T-helper 22 cell (primary cell): Measurements from ENCODE around the gene FAM50B.

Source experiments
- DNase-seq: peaks from one replicate; pipeline ENCODE4 v3.0.0-alpha.2; 2020; ENCODE audit warnings: low read depth

FAM50B gene

GRCh38 chr6:3820563-3820962 lies 28.6 kb upstream of the FAM50B start:
- DNase-seq, result no peak

- no peak for DNase-seq
Observed at GRCh38 chr6:3822747-3823445, 26.3 kb upstream of the FAM50B start.

- no peak for DNase-seq
Observed at GRCh38 chr6:3823671-3824070, 25.5 kb upstream of the FAM50B start.

GRCh38 chr6:3825331-3825831 lies 23.8 kb upstream of the FAM50B start:
- no peak for DNase-seq

GRCh38 chr6:3825851-3826581 lies 23.2 kb upstream of the FAM50B start:
- DNase-seq, result no peak

GRCh38 chr6:3829285-3829684 lies 19.9 kb upstream of the FAM50B start:
- no peak for DNase-seq

GRCh38 chr6:3830806-3831205 lies 18.4 kb upstream of the FAM50B start:
- DNase-seq, result no peak

- DNase-seq, result no peak
Observed at GRCh38 chr6:3831761-3832530, 17.2 kb upstream of the FAM50B start.

- no peak for DNase-seq
Observed at GRCh38 chr6:3835055-3835731, 14.0 kb upstream of the FAM50B start.

GRCh38 chr6:3835785-3836184 lies 13.4 kb upstream of the FAM50B start:
- DNase-seq, result no peak

- DNase-seq, result no peak
Observed at GRCh38 chr6:3836566-3836965, 12.6 kb upstream of the FAM50B start.

GRCh38 chr6:3837781-3838180 lies 11.4 kb upstream of the FAM50B start:
- DNase-seq, result no peak

GRCh38 chr6:3838992-3839867 lies 9.9 kb upstream of the FAM50B start:
- no peak for DNase-seq

GRCh38 chr6:3841066-3841454 lies 8.1 kb upstream of the FAM50B start:
- no peak for DNase-seq

GRCh38 chr6:3841711-3842565 lies 7.2 kb upstream of the FAM50B start:
- no peak for DNase-seq

- DNase-seq, result no peak
Observed at GRCh38 chr6:3843379-3844096, 5.6 kb upstream of the FAM50B start.

- no peak for DNase-seq
Observed at GRCh38 chr6:3844097-3844463, 5.1 kb upstream of the FAM50B start.

GRCh38 chr6:3847521-3847920 lies 1.7 kb upstream of the FAM50B start:
- DNase-seq, result no peak

GRCh38 chr6:3848380-3848779 lies 793 bp upstream of the FAM50B start:
- DNase-seq, result no peak
